NCI-H774 (cell line): ENCODE measurements around the gene VPS52.
"Not testable (repeated sequence)": the region's sequence is repeated elsewhere in the genome, so short reads cannot be mapped to it uniquely, and the experiment has no call there.

Source experiments
- DNase-seq: peaks from one replicate; lab custom pipeline; 2025; lab: John Stamatoyannopoulos, UW

Gene VPS52

DNA sequence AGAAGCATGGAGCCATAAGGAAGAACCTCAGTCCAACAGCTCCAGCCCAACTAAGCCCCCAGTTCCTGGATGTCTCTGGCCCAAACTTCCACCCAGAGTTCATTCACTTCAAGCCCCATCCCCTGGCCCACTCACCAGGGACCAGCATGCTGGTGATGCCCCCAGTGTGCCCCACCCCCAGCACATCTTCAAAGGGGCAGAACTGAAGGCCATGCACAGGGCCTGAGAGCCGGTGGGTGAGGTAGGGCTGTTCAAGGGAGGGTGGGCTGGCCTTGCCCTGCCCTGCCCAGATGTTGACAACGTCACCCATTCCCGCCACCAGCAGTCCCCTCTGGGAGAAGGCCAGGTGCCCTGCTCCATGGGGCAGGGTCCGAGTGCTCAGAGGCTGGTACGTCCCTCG, 8.9 kb upstream of the VPS52 start:
- DNase-seq, result no peak

DNA sequence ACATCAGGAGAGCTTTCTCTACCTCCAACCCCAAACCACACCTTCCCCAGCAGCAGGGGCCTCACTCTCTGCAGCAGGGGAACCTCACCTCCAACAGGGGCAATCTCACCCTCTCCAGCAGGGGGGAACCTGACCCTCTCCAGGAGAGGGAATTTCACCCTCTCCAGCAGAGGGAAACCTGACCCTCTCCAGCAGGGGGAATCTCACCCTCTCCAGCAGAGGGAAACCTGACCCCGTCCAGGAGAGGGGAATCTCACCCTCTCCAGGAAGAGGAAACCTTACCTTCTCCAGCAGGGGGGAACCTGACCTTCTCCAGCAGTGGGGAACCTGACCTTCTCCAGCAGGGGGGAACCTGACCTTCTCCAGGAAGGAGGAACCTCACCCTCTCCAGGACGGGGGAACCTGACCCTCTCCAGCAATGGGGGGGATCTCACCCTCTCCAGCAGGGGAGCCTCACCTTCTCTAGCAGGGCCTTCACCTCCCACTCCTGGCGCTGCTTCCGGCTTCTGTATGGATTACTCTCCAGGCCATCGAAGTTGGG, 8.4 kb upstream of the VPS52 start:
- no peak for DNase-seq

DNA sequence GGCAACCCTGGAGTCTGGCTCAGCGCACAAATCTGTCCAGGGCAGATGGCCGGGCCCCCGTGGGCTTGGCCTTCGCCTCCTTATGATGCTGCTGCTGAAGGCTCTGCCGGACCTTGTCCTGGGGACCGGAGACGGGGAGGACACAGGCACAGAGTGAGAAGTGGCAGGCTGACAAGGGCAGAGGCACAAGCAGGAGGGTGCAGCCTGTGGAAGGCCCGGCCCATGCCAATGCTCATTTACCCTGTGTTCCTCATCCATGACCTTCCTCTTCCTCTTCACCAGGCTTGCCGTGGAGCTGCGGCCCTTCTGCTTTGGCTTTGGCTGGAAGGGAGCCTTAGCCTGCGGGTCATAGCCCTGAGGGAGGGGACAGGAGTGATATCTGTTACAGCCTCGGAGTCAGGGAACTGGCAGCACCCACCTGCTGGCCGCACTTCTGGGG, 7.6 kb upstream of the VPS52 start:
- no peak for DNase-seq

DNA sequence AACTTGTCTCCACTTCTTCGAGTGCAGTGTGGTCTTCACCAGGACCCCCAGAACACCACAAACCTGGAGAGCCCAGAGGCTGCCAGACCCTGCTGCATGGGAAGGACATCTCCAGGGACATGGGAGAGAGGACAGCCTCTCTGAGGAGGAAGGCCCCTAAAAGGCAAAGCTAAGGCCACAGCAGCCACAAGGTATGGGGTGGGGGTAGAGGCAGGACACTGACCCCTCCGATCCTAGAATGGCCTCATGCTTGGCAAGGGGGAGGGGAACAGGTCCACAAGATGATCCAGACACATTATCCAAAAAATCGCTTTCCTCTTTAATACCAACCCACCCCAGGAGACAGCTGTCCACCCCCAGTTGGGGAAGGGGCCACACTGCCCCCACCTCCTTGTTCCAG, 7.1 kb upstream of the VPS52 start:
- no peak for DNase-seq

DNA sequence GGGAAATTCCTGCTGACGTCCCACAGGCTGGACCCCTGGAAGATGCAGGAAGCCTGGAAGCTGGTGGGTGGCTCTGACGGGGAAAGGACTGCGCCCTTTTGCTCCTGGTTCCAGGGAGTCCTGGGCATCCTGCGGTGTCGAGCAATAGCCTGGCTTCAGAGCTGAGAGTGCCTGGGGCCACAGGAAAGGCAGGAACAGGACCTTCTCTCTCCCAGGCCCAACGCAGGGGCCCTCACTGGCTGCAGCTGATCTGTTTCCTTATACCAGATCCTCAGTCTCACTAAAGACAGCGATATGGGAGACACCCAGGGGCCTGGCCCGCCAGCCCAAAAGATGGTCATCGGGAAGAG, 6.7 kb upstream of the VPS52 start:
- DNase-seq, result no peak

DNA sequence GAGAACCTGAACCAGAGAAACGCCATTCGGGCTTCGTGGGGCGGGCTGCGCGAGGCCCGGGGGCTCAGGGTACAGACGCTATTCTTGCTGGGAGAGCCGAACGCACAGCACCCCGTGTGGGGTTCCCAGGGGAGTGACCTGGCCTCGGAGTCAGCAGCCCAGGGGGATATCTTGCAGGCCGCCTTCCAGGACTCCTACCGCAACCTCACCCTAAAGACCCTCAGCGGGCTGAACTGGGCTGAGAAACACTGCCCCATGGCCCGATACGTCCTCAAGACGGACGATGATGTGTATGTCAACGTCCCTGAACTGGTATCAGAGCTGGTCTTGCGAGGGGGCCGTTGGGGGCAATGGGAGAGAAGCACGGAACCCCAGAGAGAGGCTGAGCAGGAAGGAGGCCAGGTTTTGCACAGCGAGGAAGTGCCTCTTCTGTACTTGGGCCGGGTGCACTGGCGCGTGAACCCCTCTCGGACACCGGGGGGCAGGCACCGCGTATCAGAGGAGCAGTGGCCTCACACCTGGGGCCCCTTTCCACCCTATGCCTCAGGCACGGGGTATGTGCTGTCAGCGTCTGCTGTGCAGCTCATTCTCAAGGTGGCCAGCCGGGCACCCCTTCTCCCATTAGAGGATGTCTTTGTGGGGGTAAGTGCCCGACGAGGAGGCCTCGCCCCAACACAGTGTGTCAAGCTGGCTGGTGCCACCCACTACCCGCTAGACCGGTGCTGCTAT, 6.2 kb upstream of the VPS52 start:
- DNase-seq, result no peak

DNA sequence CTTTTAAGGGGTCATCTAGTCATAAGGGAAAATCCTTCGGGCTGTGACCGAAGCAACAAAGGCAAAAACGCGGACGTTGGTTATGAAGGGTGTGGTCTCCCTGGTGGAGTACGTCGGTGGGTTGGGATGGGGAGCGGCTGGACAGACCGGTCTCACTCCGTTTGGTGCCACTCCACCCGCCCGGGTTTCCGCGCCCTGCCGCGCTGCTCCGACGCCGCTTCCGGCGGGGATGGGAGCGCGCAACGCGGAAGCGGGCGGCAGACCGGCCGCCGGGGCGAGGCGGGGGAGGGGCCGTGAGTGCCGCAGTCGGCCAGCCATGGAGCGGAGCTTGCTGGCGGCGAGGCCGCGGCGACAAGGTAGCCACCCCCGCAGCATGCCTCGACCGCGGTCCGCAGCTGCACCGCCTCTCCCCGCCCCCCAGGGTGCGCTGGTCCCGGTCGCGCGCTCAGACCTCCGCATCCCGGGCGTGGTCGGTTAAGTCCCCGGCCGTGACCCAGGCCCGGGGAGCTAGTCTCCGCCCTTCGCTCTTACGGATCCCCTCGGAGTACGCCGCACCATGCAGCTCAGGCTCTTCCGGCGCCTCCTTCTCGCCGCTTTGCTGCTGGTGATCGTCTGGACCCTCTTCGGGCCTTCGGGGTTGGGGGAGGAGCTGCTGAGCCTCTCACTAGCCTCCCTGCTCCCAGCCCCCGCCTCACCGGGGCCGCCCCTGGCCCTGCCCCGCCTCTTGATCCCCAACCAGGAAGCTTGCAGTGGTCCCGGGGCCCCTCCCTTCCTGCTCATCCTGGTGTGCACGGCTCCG, 5.4 kb upstream of the VPS52 start, which contains the start of gene B3GALT4:
Gene B3GALT4, plus strand, starts transcription at position 260 of the 799 bp plus-strand sequence. Its CDS starts 297 bp downstream, at position 557.
- peak; percentile 75 for DNase-seq

DNA sequence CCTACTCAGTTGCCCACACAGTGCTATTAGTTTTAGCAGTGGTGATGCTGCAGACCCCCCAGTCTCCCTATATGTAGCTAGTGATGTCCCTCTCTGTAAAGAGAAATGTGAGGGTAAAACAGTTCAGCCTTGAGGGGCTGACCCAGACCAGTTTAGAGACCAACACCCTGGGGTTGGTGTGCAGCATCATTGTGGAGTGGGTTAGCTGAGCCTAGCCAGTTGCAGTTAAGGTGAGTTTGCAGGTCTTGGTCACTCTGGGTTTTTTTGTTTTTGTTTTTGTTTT, 4.8 kb upstream of the VPS52 start:
- no peak for DNase-seq

DNA sequence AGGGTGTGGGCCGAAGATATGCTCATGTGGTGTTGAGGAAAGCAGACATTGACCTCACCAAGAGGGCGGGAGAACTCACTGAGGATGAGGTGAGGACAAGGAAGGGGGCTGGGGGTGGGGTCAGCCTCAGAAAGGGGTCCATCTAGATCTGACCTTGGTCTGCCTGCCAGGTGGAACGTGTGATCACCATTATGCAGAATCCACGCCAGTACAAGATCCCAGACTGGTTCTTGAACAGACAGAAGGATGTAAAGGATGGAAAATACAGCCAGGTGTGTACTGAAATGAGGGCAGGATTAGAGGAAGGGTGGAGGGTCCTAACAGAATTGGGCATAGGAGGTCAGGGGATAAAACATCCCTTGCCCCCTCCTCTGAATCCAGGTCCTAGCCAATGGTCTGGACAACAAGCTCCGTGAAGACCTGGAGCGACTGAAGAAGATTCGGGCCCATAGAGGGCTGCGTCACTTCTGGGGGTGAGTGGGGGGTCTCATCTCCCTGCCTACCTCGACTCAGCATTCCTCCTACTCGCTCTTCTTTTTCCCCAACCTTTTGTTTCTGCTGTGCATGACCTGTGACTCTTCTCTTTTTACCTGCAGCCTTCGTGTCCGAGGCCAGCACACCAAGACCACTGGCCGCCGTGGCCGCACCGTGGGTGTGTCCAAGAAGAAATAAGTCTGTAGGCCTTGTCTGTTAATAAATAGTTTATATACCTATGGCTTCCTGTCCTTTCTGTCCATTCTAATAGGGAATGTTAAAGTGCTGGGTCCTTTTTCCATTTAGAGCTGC, 4.3 kb upstream of the VPS52 start:
- not testable (repeated sequence) for DNase-seq

DNA sequence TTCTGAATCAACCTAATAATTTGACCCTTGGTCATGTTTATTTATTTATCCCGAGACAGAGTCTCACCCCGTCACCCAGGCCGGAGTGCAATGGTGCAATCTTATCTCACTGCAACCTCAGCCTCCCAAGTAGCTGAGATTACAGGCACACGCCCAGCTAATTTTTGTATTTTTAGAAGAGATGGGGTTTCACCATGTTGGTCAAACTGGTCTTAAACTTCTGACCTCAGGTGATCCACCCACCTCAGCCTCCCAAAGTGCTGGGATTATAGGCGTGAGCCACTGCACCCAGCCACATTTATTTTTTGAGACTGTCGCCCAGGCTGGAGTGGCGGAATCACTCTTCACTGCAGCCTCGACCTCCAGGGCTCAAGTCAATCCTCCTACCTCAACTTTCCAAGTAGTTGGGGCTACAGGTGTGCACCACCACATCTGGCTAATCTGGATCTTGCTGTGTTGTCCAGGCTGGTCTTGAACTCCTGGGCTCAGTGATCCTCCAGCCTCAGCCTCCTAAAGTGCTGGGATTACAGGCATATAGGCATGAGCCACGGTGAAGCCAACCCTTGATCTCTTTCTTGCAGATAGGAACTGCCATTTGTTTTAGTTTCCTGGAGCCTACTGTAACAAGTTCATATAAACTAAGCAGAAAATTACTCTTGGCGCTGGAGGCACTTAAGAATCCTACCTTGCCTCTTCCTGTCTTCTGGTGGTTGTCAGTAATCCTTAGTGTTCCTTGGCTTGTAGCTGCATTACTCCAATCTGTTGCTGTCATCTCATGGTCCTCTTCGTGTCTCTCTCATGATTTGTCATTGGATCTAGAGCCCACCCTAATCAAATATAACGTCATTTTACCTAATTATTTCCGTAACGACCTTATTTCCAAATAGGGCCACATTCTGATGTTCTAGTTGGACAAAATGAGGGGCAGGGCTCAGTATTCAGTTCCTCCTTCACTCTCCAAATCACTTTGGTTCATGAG, 2.5 kb upstream of the VPS52 start:
- no peak for DNase-seq

DNA sequence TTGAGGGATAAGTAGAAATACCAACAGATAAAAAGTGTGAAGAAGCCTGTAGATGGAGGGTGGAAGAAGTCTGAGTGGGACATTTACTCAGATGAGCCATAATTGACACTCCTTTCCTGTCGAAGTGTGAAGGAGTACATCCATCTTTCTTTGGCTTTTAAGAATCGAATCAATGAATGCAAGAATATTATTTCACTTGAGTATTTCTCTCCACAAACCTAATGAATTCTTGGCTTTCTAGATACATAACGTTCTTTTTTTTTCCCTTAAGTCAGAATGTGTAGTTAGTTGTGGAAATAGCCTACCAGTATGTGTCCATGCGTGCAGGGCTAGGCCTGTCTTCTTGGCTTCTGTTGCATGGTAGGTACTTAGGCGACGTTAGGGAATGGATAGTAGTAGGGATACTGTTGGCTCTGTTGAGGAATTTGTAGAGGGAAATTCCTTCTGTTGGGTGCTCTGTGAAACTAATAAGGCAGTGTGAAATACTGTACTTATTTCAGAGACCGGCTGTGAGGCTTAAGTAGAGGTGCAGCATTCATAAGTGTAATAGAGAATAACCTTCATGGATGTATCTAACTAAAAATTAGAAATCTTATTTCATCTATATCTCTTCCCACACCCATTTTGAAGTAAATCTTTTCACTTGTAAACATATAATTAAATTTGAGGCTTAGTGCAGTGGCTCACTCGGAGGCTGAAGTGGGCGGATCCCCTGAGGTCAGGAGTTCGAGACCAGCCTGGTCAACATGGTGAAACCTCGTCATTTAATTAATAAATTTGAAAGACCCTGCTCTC, 1.6 kb upstream of the VPS52 start:
- no peak for DNase-seq

DNA sequence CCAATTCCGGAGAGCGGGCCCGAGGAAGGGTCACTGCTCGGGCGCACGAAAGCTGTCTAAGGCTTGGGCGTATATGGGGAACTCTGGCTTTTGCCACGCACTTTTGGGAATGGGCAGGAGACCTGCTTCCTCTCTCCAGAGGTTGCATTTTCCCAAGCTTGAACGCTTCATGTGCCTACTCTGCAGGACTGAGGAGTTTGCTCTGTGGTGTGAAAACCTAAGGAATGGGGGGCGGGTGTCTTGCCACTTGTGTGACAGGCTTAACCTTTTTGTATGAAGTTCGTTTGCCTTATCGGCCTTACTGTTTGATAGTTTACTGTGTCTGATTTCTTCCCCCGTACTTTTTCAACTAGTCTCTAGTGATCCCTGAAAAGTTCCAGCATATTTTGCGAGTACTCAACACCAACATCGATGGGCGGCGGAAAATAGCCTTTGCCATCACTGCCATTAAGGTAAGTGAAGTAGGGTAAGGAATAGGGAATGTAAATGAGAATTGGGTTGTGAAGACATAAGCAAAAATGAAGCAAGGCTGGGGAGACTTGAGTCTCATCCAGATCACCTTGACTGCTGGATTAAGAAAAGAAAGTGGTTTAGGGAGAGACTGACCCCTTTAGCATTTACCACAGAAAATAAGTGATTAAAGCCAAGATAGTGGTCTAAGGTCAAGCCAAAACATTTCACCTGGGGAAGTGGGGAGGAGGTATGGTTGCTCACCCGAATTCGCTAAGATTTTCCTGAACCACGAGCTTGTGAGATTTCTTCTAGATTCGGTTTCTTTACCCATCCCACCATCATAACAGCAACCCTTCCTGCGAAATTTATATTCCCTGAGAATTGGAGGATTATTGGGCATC, 826 bp upstream of the VPS52 start:
- DNase-seq, result no peak

DNA sequence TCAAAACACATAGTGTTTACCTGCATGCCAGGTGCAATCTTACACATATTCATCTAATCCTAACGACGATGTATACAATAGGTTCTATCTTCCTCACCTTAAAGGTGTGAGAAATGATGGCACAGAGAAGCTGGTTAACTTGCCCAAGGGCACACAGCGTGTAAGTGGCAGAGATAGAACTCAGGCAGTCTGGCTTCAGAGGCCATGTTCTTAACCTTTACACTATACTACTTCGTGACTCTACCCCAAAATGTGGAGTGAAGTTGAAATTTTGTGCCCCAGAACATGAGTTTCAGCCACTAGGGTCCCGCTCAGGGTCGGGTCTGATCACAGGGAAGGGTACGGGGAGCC, 584 bp downstream of the VPS52 start:
- DNase-seq, result no peak

DNA sequence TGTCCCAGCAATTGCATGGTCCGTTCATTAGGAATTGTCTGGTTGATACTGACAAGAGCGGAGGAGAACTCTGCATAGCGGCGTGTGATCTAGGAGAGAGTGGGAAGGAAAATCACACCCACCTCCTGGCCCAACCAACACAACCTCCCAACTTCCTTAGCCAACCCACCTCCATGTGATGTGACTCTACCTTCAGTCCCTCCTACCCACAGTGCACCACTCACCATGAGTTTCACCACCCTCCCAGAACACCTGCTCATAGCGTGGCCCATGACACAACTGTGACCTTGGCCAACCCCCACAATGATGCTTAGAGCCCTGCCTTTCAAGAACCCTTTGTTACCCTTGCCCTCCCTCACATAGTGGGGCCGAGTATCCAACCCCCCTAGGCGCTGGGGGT, 7.7 kb downstream of the VPS52 start:
- no peak for DNase-seq

DNA sequence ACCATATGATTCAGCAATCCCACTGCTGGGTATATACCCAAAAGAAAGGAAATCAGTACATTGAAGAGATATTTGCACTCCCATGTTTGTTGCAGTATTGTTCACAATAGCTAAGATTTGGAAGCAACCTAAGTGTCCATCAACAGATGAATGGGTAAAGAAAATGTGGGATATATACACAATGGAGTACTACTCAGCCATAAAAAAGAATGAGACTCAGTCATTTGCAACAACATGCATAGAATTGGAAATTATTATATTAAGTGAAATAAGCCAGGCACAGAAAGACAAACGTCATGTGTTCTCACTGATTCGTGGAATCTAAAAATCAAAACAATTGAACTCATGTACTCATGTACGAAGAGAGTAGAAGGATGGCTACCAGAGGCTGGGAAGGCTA, 9.2 kb downstream of the VPS52 start:
- DNase-seq, result not testable (repeated sequence)

DNA sequence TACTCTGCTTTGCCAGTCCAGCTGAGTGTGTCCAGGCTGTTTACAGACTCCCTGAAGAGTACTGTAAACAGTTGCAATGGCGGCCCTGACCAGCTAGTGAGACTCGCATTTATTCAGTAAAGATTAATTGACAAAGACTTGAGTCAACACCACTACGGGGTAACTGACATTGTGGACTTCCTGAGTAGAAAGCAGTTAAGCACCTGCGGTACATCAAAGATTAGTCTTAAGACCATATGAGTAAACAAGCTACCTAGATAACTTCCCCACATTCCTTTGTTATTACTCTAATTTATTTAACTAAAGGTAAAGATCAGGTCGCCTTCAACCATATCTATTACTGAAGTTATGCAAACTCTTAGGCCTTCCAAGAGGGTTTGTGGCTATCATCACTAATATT, 12.6 kb downstream of the VPS52 start:
- DNase-seq, result no peak

DNA sequence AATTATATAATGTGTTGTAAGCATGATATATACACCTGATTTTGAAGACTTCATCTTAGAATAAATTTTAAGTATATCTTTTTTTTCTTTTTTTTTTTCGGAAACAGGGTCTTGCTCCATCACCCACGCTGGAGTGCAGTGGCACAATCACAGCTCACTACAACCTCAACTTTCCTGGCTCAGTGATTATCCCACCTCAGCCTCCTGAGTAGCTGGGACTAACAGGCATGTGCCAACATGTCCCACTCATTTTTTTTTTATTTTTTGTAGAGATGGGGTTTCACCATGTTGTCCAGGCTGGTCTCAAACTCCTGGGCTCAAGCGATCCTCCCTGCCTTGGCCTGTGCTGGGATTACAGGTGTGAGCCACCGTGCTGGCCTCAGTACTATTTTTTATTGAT, 17.1 kb downstream of the VPS52 start:
- DNase-seq, result no peak

DNA sequence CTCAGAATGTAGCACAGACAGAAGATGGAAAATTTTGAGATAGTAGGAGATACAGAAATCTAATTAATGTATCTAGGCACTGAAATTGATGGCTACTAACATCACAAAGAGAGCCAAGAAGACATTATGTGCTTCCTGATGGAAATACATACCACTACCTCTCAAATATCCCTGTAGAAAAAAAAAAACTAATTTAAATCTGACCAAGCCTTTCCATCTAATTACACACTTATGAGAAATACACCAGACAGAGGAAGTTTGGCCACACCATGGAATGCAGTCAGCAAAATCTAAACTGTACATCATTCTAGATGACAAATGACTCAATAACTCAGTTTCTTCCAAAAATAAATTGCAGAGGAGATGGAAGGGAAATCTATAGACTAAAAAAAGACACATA, 18.9 kb downstream of the VPS52 start:
- DNase-seq, result no peak

DNA sequence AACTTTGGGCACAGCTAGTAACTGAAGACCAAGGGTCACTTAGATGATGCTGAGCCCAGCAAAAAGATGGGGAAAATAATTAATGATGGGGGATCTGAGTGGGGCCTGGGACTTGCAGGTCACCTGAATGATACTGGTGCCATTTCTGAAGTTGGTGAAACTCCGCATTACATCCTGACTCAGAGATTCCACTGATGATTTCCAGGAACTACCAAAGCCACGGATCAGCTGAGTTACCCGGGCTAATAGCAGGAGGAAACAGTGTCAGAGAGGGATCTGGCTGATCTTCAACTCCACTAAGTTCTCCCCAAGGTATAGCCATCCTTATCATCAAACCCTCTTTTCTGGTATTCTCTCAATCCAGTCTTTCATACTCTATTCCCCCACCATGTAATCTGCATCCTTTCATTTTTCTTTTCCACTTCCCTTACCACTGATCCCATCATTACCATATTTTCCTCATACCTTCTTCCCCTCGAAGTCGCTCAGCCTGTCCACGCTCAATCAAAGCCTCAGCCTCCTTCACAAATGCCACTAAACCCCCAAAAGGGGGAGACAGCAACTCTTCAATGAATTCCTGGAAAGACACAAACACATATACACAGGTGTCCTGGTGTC, 20.2 kb downstream of the VPS52 start:
- no peak for DNase-seq
